ENCODE results near the gene GNG7. TPM values are rescaled to one million over a fixed set of nuclear protein-coding genes. Genes with fewer than 3 reads are reported as not detected.

The GNG7 gene
- total RNA-seq, 6 experiments from 2014 or later, result 1.3 to 3.7 (median 2.3) TPM

DNA sequence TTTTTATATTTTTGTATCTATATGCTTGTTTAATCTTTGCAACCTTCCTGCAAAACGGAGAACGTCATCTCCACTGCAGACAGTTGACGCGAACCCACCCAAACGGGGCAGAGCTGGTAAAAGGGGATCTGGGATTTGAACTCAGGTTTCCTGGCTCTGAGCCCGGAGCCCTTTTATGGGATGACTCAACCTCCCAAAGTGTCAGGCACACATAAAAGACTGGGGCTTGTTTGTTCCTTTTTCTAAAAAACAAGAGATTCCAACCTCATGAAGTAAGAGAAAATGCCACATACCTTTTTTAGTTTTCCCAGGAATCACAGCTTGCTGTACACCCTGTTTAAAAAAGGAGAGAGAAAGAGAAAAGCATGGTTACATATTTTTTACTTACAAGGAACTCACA is 147.6 kb downstream of the GNG7 start:
- peaks cover 0 to 10% (median 4%) of the 10 kb centered on the region in 4 donors for H3K4me1 ChIP-seq
- H3K9me3 ChIP-seq, result no peaks in the 10 kb centered on the region
- H3K27ac ChIP-seq, result no peak overlapping the region
- H3K36me3 ChIP-seq, result no peaks in the 10 kb centered on the region
- TF ChIP-seq POLR2A (IDR thresholded peaks at IDR 0.05), result no peak
- TF ChIP-seq, protein P1, sequence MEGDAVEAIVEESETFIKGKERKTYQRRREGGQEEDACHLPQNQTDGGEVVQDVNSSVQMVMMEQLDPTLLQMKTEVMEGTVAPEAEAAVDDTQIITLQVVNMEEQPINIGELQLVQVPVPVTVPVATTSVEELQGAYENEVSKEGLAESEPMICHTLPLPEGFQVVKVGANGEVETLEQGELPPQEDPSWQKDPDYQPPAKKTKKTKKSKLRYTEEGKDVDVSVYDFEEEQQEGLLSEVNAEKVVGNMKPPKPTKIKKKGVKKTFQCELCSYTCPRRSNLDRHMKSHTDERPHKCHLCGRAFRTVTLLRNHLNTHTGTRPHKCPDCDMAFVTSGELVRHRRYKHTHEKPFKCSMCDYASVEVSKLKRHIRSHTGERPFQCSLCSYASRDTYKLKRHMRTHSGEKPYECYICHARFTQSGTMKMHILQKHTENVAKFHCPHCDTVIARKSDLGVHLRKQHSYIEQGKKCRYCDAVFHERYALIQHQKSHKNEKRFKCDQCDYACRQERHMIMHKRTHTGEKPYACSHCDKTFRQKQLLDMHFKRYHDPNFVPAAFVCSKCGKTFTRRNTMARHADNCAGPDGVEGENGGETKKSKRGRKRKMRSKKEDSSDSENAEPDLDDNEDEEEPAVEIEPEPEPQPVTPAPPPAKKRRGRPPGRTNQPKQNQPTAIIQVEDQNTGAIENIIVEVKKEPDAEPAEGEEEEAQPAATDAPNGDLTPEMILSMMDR (IDR thresholded peaks at IDR 0.05), result no peak
- H3K27me3 ChIP-seq, result no peaks in the 10 kb centered on the region
- peak in 2 of 3 donors; percentile 4 to 25 for DNase-seq
- ATAC-seq, result no peak
- no peak overlapping the region for H3K4me3 ChIP-seq
- intact Hi-C loops (cut with DNase I), result no loop called here
- 82% methylated on average over 6 of the region's 6 CpGs for WGBS (ENCODE audit: insufficient coverage, low coverage, low lambda C conversion rate, missing lambda C conversion rate)

DNA sequence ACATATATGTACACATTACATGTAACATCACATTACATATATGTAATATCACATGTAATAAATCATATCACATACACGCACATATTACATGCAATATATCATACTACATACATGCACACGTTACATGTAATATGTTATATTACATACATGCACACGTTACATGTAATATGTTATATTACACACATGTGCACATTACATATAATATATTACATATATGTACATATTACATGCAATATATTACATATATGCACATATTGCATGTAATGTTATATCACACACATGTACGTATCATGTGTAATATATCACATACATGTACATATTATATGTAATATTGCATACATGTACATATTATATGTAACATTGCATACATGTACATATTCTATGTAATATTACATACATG is 149.0 kb downstream of the GNG7 start:
- WGBS (ENCODE audit: insufficient coverage, low coverage, low lambda C conversion rate, missing lambda C conversion rate), result 37% methylated on average over 4 of the region's 4 CpGs
- Histone ChIP-seq H3K4me1 (peaks cover 0 to 10% (median 4%) of the 10 kb centered on the region in 4 donors), H3K9me3 (no peaks in the 10 kb centered on the region), H3K36me3 (no peaks in the 10 kb centered on the region), H3K4me3 (no peak overlapping the region), H3K27me3 (no peaks in the 10 kb centered on the region), H3K27ac (no peak overlapping the region)
- no peak for TF ChIP-seq POLR2A (IDR thresholded peaks at IDR 0.05)
- TF ChIP-seq, protein P1 (IDR thresholded peaks at IDR 0.05), result no peak
- DNase-seq, result no peak
- ATAC-seq, result no peak
- intact Hi-C loops (cut with DNase I), result no loop called here

DNA sequence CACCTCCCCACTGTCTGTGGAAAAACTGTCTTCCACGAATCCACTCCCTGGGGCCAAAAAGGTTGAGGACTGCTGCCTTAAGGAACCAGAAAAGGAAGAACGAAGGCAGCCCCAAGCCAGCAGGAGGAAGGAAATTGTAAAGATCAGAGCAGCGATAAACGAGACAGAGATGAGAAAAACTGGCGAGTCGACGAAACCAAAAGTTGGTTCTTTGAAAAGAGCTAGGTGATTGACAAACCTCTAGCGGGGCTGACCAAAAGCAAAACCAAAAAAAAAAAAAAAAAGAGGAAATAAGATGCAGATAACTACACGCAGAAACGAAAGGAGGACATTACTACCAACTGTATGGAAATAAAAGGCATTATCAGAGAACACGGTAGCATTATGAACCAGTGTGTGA is 149.6 kb downstream of the GNG7 start:
- Histone ChIP-seq H3K36me3 (no peaks in the 10 kb centered on the region), H3K27ac (peak overlapping the region in 1 of 3 donors; percentile 16), H3K4me3 (no peak overlapping the region), H3K9me3 (no peaks in the 10 kb centered on the region), H3K27me3 (no peaks in the 10 kb centered on the region), H3K4me1 (peaks cover 0 to 6% (median 3%) of the 10 kb centered on the region in 4 donors)
- 18% methylated on average over 11 of the region's 11 CpGs for WGBS (ENCODE audit: insufficient coverage, low coverage, low lambda C conversion rate, missing lambda C conversion rate)
- TF ChIP-seq, protein P1 (IDR thresholded peaks at IDR 0.05), result no peak
- TF ChIP-seq POLR2A (IDR thresholded peaks at IDR 0.05), result no peak
- intact Hi-C loops (cut with DNase I), result no loop called here
- no peak for DNase-seq
- ATAC-seq, result peak in 1 of 4 donors; percentile 13

DNA sequence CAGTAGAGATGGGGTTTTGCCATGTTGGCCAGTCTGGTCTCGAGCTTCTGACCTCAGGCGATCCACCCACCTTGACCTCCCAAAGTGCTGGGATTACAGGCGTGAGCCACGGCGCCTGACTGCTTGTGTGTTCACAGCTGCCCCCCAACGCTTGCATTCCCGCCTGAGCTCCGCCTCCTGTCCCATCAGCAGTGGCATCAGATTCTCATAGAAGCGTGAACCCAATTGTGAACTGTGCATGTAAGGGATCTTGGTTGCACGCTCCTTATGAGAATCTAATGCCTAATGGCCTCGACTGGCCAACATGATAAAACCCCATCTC is 150.7 kb downstream of the GNG7 start:
- H3K27ac ChIP-seq, result no peak overlapping the region
- intact Hi-C loops (cut with DNase I), result no loop called here
- H3K9me3 ChIP-seq, result no peaks in the 10 kb centered on the region
- DNase-seq (no peak), ATAC-seq (no peak)
- no peaks in the 10 kb centered on the region for H3K27me3 ChIP-seq
- TF ChIP-seq, protein P1 (IDR thresholded peaks at IDR 0.05), result no peak
- TF ChIP-seq POLR2A (IDR thresholded peaks at IDR 0.05), result no peak
- H3K36me3 ChIP-seq, result no peaks in the 10 kb centered on the region
- H3K4me3 ChIP-seq, result no peak overlapping the region
- WGBS (ENCODE audit: insufficient coverage, low coverage, low lambda C conversion rate, missing lambda C conversion rate), result 83% methylated on average over 11 of the region's 11 CpGs
- H3K4me1 ChIP-seq, result peaks cover 0 to 7% (median 2%) of the 10 kb centered on the region in 4 donors

Measured in right lobe of liver (tissue), 6 donors.